Epidermal melanocyte (primary cell): Measurements from ENCODE around the gene HINT1.
A peak's percentile ranks its signal among the peaks of the same experiment; 100 is the strongest.

Source experiments
- DNase-seq: peaks from one replicate; pipeline ENCODE4 v3.0.0; 2011; ENCODE audit warnings: low spot score; ENCODE audit not compliant: insufficient read length

HINT1 gene

GRCh38 chr5:131109540-131110255, 55.4 kb downstream of the HINT1 start:
- peak; percentile 55 for DNase-seq
